ENCODE data around the gene CRAT.

GRCh38 chr9:129071526-129072126, 39.0 kb downstream of the CRAT start:
- TF ChIP-seq, protein P1, sequence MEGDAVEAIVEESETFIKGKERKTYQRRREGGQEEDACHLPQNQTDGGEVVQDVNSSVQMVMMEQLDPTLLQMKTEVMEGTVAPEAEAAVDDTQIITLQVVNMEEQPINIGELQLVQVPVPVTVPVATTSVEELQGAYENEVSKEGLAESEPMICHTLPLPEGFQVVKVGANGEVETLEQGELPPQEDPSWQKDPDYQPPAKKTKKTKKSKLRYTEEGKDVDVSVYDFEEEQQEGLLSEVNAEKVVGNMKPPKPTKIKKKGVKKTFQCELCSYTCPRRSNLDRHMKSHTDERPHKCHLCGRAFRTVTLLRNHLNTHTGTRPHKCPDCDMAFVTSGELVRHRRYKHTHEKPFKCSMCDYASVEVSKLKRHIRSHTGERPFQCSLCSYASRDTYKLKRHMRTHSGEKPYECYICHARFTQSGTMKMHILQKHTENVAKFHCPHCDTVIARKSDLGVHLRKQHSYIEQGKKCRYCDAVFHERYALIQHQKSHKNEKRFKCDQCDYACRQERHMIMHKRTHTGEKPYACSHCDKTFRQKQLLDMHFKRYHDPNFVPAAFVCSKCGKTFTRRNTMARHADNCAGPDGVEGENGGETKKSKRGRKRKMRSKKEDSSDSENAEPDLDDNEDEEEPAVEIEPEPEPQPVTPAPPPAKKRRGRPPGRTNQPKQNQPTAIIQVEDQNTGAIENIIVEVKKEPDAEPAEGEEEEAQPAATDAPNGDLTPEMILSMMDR (IDR thresholded peaks at IDR 0.05), result no peak
- no peak for TF ChIP-seq POLR2AphosphoS5 (IDR thresholded peaks at IDR 0.05; ENCODE audit: low read depth, low read length)
- TF ChIP-seq SIN3A (IDR thresholded peaks at IDR 0.05; ENCODE audit: borderline replicate concordance, insufficient read depth, low read depth, low read length), result no peak
- TF ChIP-seq TCF7L2 (IDR thresholded peaks at IDR 0.05; ENCODE audit: low read depth, low read length), result no peak
- no peak for TF ChIP-seq REST (IDR thresholded peaks at IDR 0.05; ENCODE audit: insufficient read depth in 1 of 2, low read depth in 2 of 2, low read length in 1 of 2)
